K562 (cell line): ENCODE data around the gene PLD1.

Source experiments
- BCLAF1 ChIP-seq, 2 experiments: fragments of 450-650 bp in 1 of 2; IDR thresholded peaks; 2 replicates each; pipeline ENCODE4 v1.6.1; 2011 to 2017; ENCODE audit warnings: low read depth in 2 of 2, antibody characterized with exemption in 1 of 2, borderline replicate concordance in 1 of 2, low read length in 1 of 2, mild to moderate bottlenecking in 1 of 2, mixed read lengths in 1 of 2; ENCODE audit not compliant: control insufficient read depth in 1 of 2
- BHLHE40 ChIP-seq: IDR thresholded peaks from 2 replicates; pipeline ENCODE4 v1.6.1; 2011; ENCODE audit warnings: low read length, improper control_type of control experiment
- CCAR2 ChIP-seq: fragments of 200-400 bp; formaldehyde crosslinking; IDR thresholded peaks from 2 replicates; pipeline ENCODE4 v1.6.1; 2017; ENCODE audit warnings: mild to moderate bottlenecking, low read depth, low read length
- CTCF ChIP-seq, 3 experiments: IDR thresholded peaks in 2 of 3; conservative IDR thresholded peaks in 1 of 3; 2 replicates each; pipeline ENCODE4 v1.5.1; 2011 to 2012; ENCODE audit warnings: low read length in 3 of 3, mild to moderate bottlenecking in 3 of 3, control low read depth in 2 of 3, improper control_type of control experiment in 1 of 3, inconsistent platforms in 1 of 3, low read depth in 1 of 3, mixed read lengths in 1 of 3, moderate library complexity in 1 of 3; ENCODE audit not compliant: insufficient read depth in 2 of 3
- E2F1 ChIP-seq: sonication (generic); formaldehyde crosslinking; IDR thresholded peaks from 2 replicates; pipeline ENCODE4 v1.8.1; 2023; ENCODE audit warnings: mild to moderate bottlenecking, missing genetic modification reagents, moderate library complexity
- E2F8 ChIP-seq: fragments of 450-650 bp; IDR thresholded peaks from 2 replicates; pipeline ENCODE4 v1.7.1; 2018; ENCODE audit warnings: mild to moderate bottlenecking, low read depth; ENCODE audit not compliant: partially characterized antibody
- FOSL1 ChIP-seq: fragments of 200-800 bp; sonication (Bioruptor generic); conservative IDR thresholded peaks from 2 replicates; pipeline ENCODE4 v1.6.1; 2016; ENCODE audit warnings: missing genetic modification characterization, missing compliant biosample characterization
- KDM1A ChIP-seq, 2 experiments: fragments of 450-650 bp; IDR thresholded peaks; 2 replicates each; pipeline ENCODE4 v1.6.1; 2016; ENCODE audit warnings: mild to moderate bottlenecking in 2 of 2
- SAFB2 ChIP-seq: fragments of 200-400 bp; formaldehyde crosslinking; IDR thresholded peaks from 2 replicates; pipeline ENCODE4 v1.6.1; 2018; ENCODE audit warnings: borderline replicate concordance, low read length, low read depth, moderate library complexity; ENCODE audit not compliant: severe bottlenecking
- SMAD3 ChIP-seq: fragments of 450-650 bp; formaldehyde crosslinking; conservative IDR thresholded peaks from 2 replicates; pipeline ENCODE4 v1.4.0; 2020; ENCODE audit warnings: mild to moderate bottlenecking
- TAF15 ChIP-seq: fragments of 200-400 bp; formaldehyde crosslinking; IDR thresholded peaks from 2 replicates; pipeline ENCODE4 v1.6.1; 2017; ENCODE audit warnings: mild to moderate bottlenecking, low read depth, low read length, moderate library complexity
- ZNF274 ChIP-seq: IDR thresholded peaks from 2 replicates; pipeline ENCODE4 v1.6.1; 2011; ENCODE audit warnings: low read depth, mild to moderate bottlenecking, low read length, moderate library complexity, borderline replicate concordance
- ZNF280B ChIP-seq: fragments of 250-450 bp; sonication (Bioruptor Pico); IDR thresholded peaks from 2 replicates; pipeline ENCODE4 v1.5.1; 2021; ENCODE audit warnings: mild to moderate bottlenecking
- TF ChIP-seq, protein P1 (sequence below), 3 experiments: fragments of 200-800 bp in 1 of 3; sonication (Bioruptor generic) in 1 of 3; sonication (generic) in 1 of 3; formaldehyde crosslinking in 1 of 3; IDR thresholded peaks; 2 replicates each; pipeline versions ENCODE4 v1.6.1 to v1.8.0; 2016 to 2022; ENCODE audit warnings: mild to moderate bottlenecking in 2 of 3, missing compliant biosample characterization in 2 of 3, missing genetic modification characterization in 2 of 3, missing genetic modification reagents in 1 of 3

- TF ChIP-seq BHLHE40 (no peak), KDM1A (IDR thresholded peaks at IDR 0.05) (no peak), CTCF (IDR thresholded peaks at IDR 0.05 in 2 of 3, conservative IDR thresholded peaks at IDR 0.05 in 1 of 3; ENCODE audit: insufficient read depth in 2 of 3, low read depth in 1 of 3, low read length in 3 of 3) (no peak), BCLAF1 (IDR thresholded peaks at IDR 0.05; ENCODE audit: borderline replicate concordance in 1 of 2, control insufficient read depth in 1 of 2, low read depth in 2 of 2, low read length in 1 of 2) (no peak), E2F1 (no peak), FOSL1 (no peak), ZNF274 (no peak), TAF15 (no peak), ZNF280B (no peak), SMAD3 (CRISPR knock-in tag) (no peak), CCAR2 (no peak), E2F8 (no peak), SAFB2 (no peak)
- TF ChIP-seq, protein P1, sequence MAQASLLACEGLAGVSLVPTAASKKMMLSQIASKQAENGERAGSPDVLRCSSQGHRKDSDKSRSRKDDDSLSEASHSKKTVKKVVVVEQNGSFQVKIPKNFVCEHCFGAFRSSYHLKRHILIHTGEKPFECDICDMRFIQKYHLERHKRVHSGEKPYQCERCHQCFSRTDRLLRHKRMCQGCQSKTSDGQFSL (CRISPR knock-in tag; IDR thresholded peaks at IDR 0.05): no peak
- TF ChIP-seq, protein P1 (tag; IDR thresholded peaks at IDR 0.05): no peak
Observed at GRCh38 chr3:171644681-171645080, 165.6 kb downstream of the PLD1 start.
